Endothelial cell of umbilical vein (primary cell): ENCODE data around the gene POU1F1. TPM values are rescaled to one million over a fixed set of nuclear protein-coding genes. Genes with fewer than 3 reads are reported as not detected.

ENCODE experiments used
- BruUV-seq: library from RNA; stranded (reverse); fragments of 400-500 nt; replicated peaks from 2 replicates; lab custom pipeline; 2021; lab: Mats Ljungman, UMichigan
- CTCF ChIA-PET: fragments of 300-600, 350-600 bp; sonication (Branson Sonifier 250); formaldehyde crosslinking; loops from one replicate; lab custom pipeline; 2021; ENCODE audit warnings: antibody characterized with exemption, inconsistent platforms; lab: Charles Lee
- POLR2A ChIA-PET: fragments of 300-600, 350-600 bp; sonication (Branson Sonifier 250); formaldehyde crosslinking; loops from one replicate; lab custom pipeline; 2021; ENCODE audit warnings: antibody characterized with exemption, inconsistent platforms; lab: Charles Lee
- DNase-seq: peaks from one replicate; pipeline ENCODE4 v3.0.0-alpha.2; 2011; ENCODE audit warnings: low read depth, low spot score
- FAIRE-seq: peaks from 2 replicates; lab custom pipeline; 2011; peaks lifted over from hg19 to GRCh38; lab: Jason Lieb, UNC
- H2AFZ ChIP-seq: 2 replicates; pipeline ENCODE4 v1.6.0; 2012; ENCODE audit warnings: low read depth, low read length, control low read depth, inconsistent platforms
- H3K27ac ChIP-seq: 2 replicates; pipeline ENCODE4 v1.5.1; 2011; ENCODE audit warnings: low read depth, mild to moderate bottlenecking, control low read depth, low read length, moderate library complexity; ENCODE audit not compliant: insufficient read depth
- H3K27me3 ChIP-seq, 2 experiments: 2 replicates each; pipeline versions ENCODE4 v1.6.0 to v1.6.1; 2011; ENCODE audit warnings: low read length in 2 of 2, mixed read lengths in 1 of 2; ENCODE audit not compliant: control insufficient read depth in 2 of 2, insufficient read depth in 2 of 2
- H3K36me3 ChIP-seq, 2 experiments: 2 replicates in 1 of 2; 3 replicates in 1 of 2; pipeline ENCODE4 v1.5.1; 2011; ENCODE audit warnings: low read length in 2 of 2, mild to moderate bottlenecking in 1 of 2, moderate library complexity in 1 of 2; ENCODE audit not compliant: control insufficient read depth in 2 of 2, insufficient read depth in 2 of 2; ENCODE audit errors: extremely low read depth in 1 of 2
- H3K4me1 ChIP-seq: 3 replicates; pipeline ENCODE4 v1.5.1; 2011; ENCODE audit warnings: mild to moderate bottlenecking, low read length; ENCODE audit not compliant: control insufficient read depth, insufficient read depth; ENCODE audit errors: extremely low read depth
- H3K4me2 ChIP-seq: 2 replicates; pipeline ENCODE4 v1.6.1; 2011; ENCODE audit warnings: low read length, control low read depth, mixed read lengths; ENCODE audit not compliant: insufficient read depth
- H3K4me3 ChIP-seq, 3 experiments: fragments of 200-600 bp in 1 of 3; sonication (generic), shearing (Covaris generic) in 1 of 3; replicated peaks in 1 of 3; 2 replicates each; pipeline ENCODE4 v1.5.1; 2011 to 2016; ENCODE audit warnings: control low read depth in 3 of 3, low read length in 3 of 3, mild to moderate bottlenecking in 2 of 3, inconsistent platforms in 1 of 3, low read depth in 1 of 3, moderate library complexity in 1 of 3; ENCODE audit not compliant: insufficient read depth in 1 of 3
- H3K79me2 ChIP-seq: 2 replicates; pipeline ENCODE4 v1.6.0; 2012; ENCODE audit warnings: low read length, inconsistent platforms; ENCODE audit not compliant: control insufficient read depth, insufficient read depth
- H3K9ac ChIP-seq: replicated peaks from 2 replicates; pipeline ENCODE3; 2011; ENCODE audit warnings: low read length, control low read depth; ENCODE audit not compliant: insufficient read depth; ENCODE audit errors: extremely low read depth
- H3K9me1 ChIP-seq: replicated peaks from 3 replicates; pipeline ENCODE4 v1.6.0; 2011; ENCODE audit warnings: mild to moderate bottlenecking, low read length; ENCODE audit not compliant: control insufficient read depth, insufficient read depth; ENCODE audit errors: extremely low read depth
- H3K9me3 ChIP-seq: replicated peaks from 2 replicates; pipeline ENCODE4 v1.5.1; 2012; ENCODE audit warnings: low read length, inconsistent platforms; ENCODE audit not compliant: control insufficient read depth, insufficient read depth
- H4K20me1 ChIP-seq: replicated peaks from 2 replicates; pipeline ENCODE3; 2011; ENCODE audit warnings: mild to moderate bottlenecking, low read length; ENCODE audit not compliant: control insufficient read depth, insufficient read depth; ENCODE audit errors: extremely low read depth
- EZH2 ChIP-seq: IDR thresholded peaks from 2 replicates; pipeline ENCODE4 v1.6.1; 2012; ENCODE audit warnings: borderline replicate concordance, low read depth, mild to moderate bottlenecking, moderate library complexity, low read length, inconsistent platforms; ENCODE audit not compliant: severe bottlenecking
- FOS ChIP-seq: IDR thresholded peaks from 2 replicates; pipeline ENCODE4 v1.6.1; 2011; ENCODE audit warnings: mild to moderate bottlenecking, low read length, moderate library complexity, borderline replicate concordance; ENCODE audit not compliant: insufficient read depth
- GATA2 ChIP-seq: IDR thresholded peaks from 2 replicates; pipeline ENCODE4 v1.7.0; 2011; ENCODE audit warnings: low read depth, mild to moderate bottlenecking, moderate library complexity, mixed read lengths, low read length; ENCODE audit not compliant: insufficient read length, insufficient read depth
- JUN ChIP-seq: IDR thresholded peaks from 2 replicates; pipeline ENCODE4 v1.6.1; 2011; ENCODE audit warnings: borderline replicate concordance, low read depth; ENCODE audit not compliant: insufficient read length, insufficient read depth
- MYC ChIP-seq: IDR thresholded peaks from one replicate; pipeline ENCODE4 v1.6.1; 2011; ENCODE audit warnings: mild to moderate bottlenecking, low read depth, low read length
- POLR2A ChIP-seq: IDR thresholded peaks from 2 replicates; pipeline ENCODE4 v1.6.1; 2012; ENCODE audit warnings: low read depth, mild to moderate bottlenecking, control low read depth, low read length
- POLR2AphosphoS5 ChIP-seq: IDR thresholded peaks from 2 replicates; pipeline ENCODE4 v1.6.1; 2012; ENCODE audit warnings: low read depth, mild to moderate bottlenecking, control low read depth, low read length, moderate library complexity; ENCODE audit not compliant: insufficient read depth
- dilution Hi-C: fragments of 300-500 bp; cut with MboI; formaldehyde crosslinking; loops from one replicate; pipeline ENCODE4 v1.15.0; 2019; ENCODE audit warnings: low sequenced_read_pairs; ENCODE audit not compliant: extremely low pct_ligation_motif_present
- intact Hi-C: fragments of 100-400 bp; cut with micrococcal nuclease; formaldehyde crosslinking; loops from one replicate; pipeline ENCODE4 v1.10.0; 2022
- polyA plus RNA-seq, 4 experiments: library from polyadenylated mRNA; depleted of rRNA in 3 of 4; stranded (reverse) in 3 of 4; unstranded in 1 of 4; fragments of >200 nt; gene quantifications; 2 replicates each; pipeline versions ENCODE4 v1.2.1 to v1.2.3, GENCODE V29; 2011 to 2012; ENCODE audit warnings: missing spikeins in 1 of 4
- total RNA-seq: library from RNA; stranded (reverse); gene quantifications from 2 replicates; pipeline ENCODE4 v1.2.3, GENCODE V29; 2021
- TF ChIP-seq, protein P1 (sequence below), 2 donors: IDR thresholded peaks; 1 replicate in 1 of 2; 2 replicates in 1 of 2; pipeline ENCODE4 v1.5.1; 2011; ENCODE audit warnings: low read length in 2 of 2, mild to moderate bottlenecking in 2 of 2, moderate library complexity in 2 of 2, control low read depth in 1 of 2, inconsistent platforms in 1 of 2, low read depth in 1 of 2; ENCODE audit not compliant: insufficient read depth in 1 of 2; ENCODE audit errors: extremely low read depth in 1 of 2
- TF ChIP-seq, protein P2 (sequence below): IDR thresholded peaks from 2 replicates; pipeline ENCODE4 v1.6.1; 2011; ENCODE audit not compliant: insufficient read depth, insufficient read length

POU1F1 gene
- total and polyA plus RNA-seq, 2 donors (not counting 3 experiments of a cell fraction or from before 2014, with no cell fraction given), result not detected

DNA sequence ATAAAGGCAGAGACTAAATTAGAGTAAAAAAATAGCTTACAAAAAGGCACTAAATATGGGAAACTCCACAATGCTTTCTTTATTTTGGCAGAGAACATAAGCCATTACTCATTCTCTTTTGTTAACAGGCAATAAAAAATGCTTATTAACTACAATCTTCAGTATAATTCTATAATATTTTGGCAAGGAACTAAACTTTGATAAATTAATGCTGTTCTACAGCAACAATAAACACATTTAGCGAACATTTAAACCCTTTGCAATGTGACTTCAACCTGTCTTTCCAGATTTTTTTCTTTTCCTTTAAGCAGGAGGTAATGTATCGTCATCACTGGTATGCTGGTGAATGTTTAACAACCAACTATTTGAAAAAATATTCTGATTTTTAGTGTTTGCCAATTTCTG lies 42.2 kb upstream of the POU1F1 start:
- peak; percentile 80 for DNase-seq
- dilution Hi-C loops, result no loop called here

DNA sequence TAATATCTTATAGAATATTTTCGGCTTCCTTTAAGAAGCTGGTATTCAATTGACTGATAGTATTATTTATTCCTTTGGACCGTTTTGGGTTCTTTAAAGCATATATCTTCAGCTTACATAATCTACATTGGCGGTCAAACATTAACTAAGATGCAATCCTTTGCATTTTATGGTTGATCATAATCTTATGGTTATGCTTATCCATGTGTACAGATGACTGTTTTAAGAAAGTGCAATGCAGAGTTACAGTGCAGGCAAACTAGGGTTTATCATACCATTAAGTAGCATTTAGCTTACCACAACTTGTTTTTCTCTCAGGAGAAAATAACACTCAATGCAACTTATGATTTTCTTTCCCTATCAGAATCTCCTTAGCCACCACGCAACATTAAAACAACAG lies 41.4 kb upstream of the POU1F1 start:
- dilution Hi-C loops (no loop called here), intact Hi-C loops (no loop called here)
- H3K9me3 ChIP-seq, result no peaks in the 10 kb centered on the region
- peaks cover 8% of the 10 kb centered on the region for H3K4me1 ChIP-seq
- CTCF ChIA-PET, result interaction anchor here (1.0 to 2.3 kb wide), 6 partner anchors 10 to 687 kb away, joined by 4 to 13 read pairs (median 8); no protein-coding TSS in a partner anchor
- no peaks in the 10 kb centered on the region for H3K27me3 ChIP-seq
- H3K9ac ChIP-seq, result no peak overlapping the region
- no peaks in the 10 kb centered on the region for H4K20me1 ChIP-seq
- peaks cover 2% of the 10 kb centered on the region for H3K9me1 ChIP-seq
- H2AFZ ChIP-seq, result no peak overlapping the region
- H3K36me3 ChIP-seq, result no peaks in the 10 kb centered on the region
- no peaks in the 10 kb centered on the region for H3K79me2 ChIP-seq
- H3K4me3 ChIP-seq, result no peak overlapping the region
- BruUV-seq, result no TSS peak
- no peak for TF ChIP-seq POLR2A
- TF ChIP-seq, protein P1, sequence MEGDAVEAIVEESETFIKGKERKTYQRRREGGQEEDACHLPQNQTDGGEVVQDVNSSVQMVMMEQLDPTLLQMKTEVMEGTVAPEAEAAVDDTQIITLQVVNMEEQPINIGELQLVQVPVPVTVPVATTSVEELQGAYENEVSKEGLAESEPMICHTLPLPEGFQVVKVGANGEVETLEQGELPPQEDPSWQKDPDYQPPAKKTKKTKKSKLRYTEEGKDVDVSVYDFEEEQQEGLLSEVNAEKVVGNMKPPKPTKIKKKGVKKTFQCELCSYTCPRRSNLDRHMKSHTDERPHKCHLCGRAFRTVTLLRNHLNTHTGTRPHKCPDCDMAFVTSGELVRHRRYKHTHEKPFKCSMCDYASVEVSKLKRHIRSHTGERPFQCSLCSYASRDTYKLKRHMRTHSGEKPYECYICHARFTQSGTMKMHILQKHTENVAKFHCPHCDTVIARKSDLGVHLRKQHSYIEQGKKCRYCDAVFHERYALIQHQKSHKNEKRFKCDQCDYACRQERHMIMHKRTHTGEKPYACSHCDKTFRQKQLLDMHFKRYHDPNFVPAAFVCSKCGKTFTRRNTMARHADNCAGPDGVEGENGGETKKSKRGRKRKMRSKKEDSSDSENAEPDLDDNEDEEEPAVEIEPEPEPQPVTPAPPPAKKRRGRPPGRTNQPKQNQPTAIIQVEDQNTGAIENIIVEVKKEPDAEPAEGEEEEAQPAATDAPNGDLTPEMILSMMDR (IDR thresholded peaks at IDR 0.05; ENCODE audit: extremely low read depth in 1 of 2, insufficient read depth in 1 of 2, low read depth in 1 of 2, low read length in 2 of 2), result no peak
- TF ChIP-seq, protein P2, sequence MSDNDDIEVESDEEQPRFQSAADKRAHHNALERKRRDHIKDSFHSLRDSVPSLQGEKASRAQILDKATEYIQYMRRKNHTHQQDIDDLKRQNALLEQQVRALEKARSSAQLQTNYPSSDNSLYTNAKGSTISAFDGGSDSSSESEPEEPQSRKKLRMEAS, result no peak
- TF ChIP-seq POLR2AphosphoS5, result no peak
- TF ChIP-seq FOS, result no peak
- no peak for TF ChIP-seq JUN
- TF ChIP-seq GATA2, result no peak
- TF ChIP-seq MYC, result no peak
- no peak for TF ChIP-seq EZH2
- no peak for DNase-seq
- POLR2A ChIA-PET, result no interaction called here
- H3K27ac ChIP-seq, result no peak overlapping the region
- no peak for FAIRE-seq
- no peak overlapping the region for H3K4me2 ChIP-seq

More for the DNA sequence above, 42.2 kb upstream of the POU1F1 start:
- Histone ChIP-seq H2AFZ (peak overlapping the region; percentile 54), H3K27ac (no peak overlapping the region), H3K4me2 (peak overlapping the region; percentile 31), H3K27me3 (no peaks in the 10 kb centered on the region), H3K4me3 (no peak overlapping the region), H4K20me1 (no peaks in the 10 kb centered on the region), H3K4me1 (peaks cover 8% of the 10 kb centered on the region), H3K9ac (no peak overlapping the region), H3K79me2 (no peaks in the 10 kb centered on the region), H3K9me3 (no peaks in the 10 kb centered on the region), H3K36me3 (no peaks in the 10 kb centered on the region), H3K9me1 (peaks cover 2% of the 10 kb centered on the region)
- no TSS peak for BruUV-seq
- CTCF ChIA-PET, result interaction anchor here (0.7 to 2.3 kb wide), 8 partner anchors 10 to 686 kb away, joined by 3 to 13 read pairs (median 6); no protein-coding TSS in a partner anchor
- TF ChIP-seq GATA2 (no peak), POLR2AphosphoS5 (no peak)
- TF ChIP-seq, protein P1 (IDR thresholded peaks at IDR 0.05; ENCODE audit: extremely low read depth in 1 of 2, insufficient read depth in 1 of 2, low read depth in 1 of 2, low read length in 2 of 2), result no peak
- POLR2A ChIA-PET, result no interaction called here
- peak; percentile 15 for FAIRE-seq
- intact Hi-C loops, result no loop called here
